Measurements from ENCODE around the gene SSX4. TPM values are rescaled to one million over a fixed set of nuclear protein-coding genes. Genes with fewer than 3 reads are reported as not detected.

SSX4 gene
- total and polyA plus RNA-seq, 2 experiments from 2014 or later = not detected

Small RNA genes lying within 50 kb of the gene (small RNA-seq; reads per million reads assigned to genes)
- gene AL606490.4 (ENCODE audit: low read depth, low replicate concordance) (not detected), gene AL606490.7 (ENCODE audit: low read depth, low replicate concordance) (not detected), gene AL606490.9 (ENCODE audit: low read depth, low replicate concordance) (not detected)

Other genes starting within 250 kb of the SSX4 start
- not detected in 2 replicates for gene SSX5, start 186.7 kb upstream of the SSX4 start, total RNA-seq (2014; rRNA removed; shearing (Covaris generic))
- not detected in 2 replicates for gene SSX5, start 186.7 kb upstream of the SSX4 start, polyA plus RNA-seq (2016; fragmentation: Nextera tagmentation; extraction: Ambion mirVana)
- gene SSX1, start 128.1 kb upstream of the SSX4 start, total RNA-seq (2014; rRNA removed; shearing (Covaris generic)) = not detected in 2 replicates
- gene SSX1, start 128.1 kb upstream of the SSX4 start, polyA plus RNA-seq (2016; fragmentation: Nextera tagmentation; extraction: Ambion mirVana) = not detected in 2 replicates
- gene SSX3, start 26.8 kb upstream of the SSX4 start, total RNA-seq (2014; rRNA removed; shearing (Covaris generic)) = not detected in 2 replicates
- not detected in 2 replicates for gene SSX3, start 26.8 kb upstream of the SSX4 start, polyA plus RNA-seq (2016; fragmentation: Nextera tagmentation; extraction: Ambion mirVana)
- gene SSX4B, start 28.4 kb downstream of the SSX4 start, total RNA-seq (2014; rRNA removed; shearing (Covaris generic)) = not detected in 2 replicates
- not detected in 2 replicates for gene SSX4B, start 28.4 kb downstream of the SSX4 start, polyA plus RNA-seq (2016; fragmentation: Nextera tagmentation; extraction: Ambion mirVana)
- 34.5 and 35.3 TPM in 2 replicates for gene SLC38A5, start 86.7 kb downstream of the SSX4 start, total RNA-seq (2014; rRNA removed; shearing (Covaris generic))
- 31.5 and 32.4 TPM in 2 replicates for gene SLC38A5, start 86.7 kb downstream of the SSX4 start, polyA plus RNA-seq (2016; fragmentation: Nextera tagmentation; extraction: Ambion mirVana)
- gene FTSJ1, start 92.7 kb downstream of the SSX4 start, total RNA-seq (2014; rRNA removed; shearing (Covaris generic)) = 95.2 and 152 TPM in 2 replicates
- gene FTSJ1, start 92.7 kb downstream of the SSX4 start, polyA plus RNA-seq (2016; fragmentation: Nextera tagmentation; extraction: Ambion mirVana) = 64.9 and 70.6 TPM in 2 replicates
- 15.4 and 32.2 TPM in 2 replicates for gene PORCN, start 125.5 kb downstream of the SSX4 start, total RNA-seq (2014; rRNA removed; shearing (Covaris generic))
- gene PORCN, start 125.5 kb downstream of the SSX4 start, polyA plus RNA-seq (2016; fragmentation: Nextera tagmentation; extraction: Ambion mirVana) = 20.3 and 22.9 TPM in 2 replicates
- gene EBP, start 138.3 kb downstream of the SSX4 start, total RNA-seq (2014; rRNA removed; shearing (Covaris generic)) = 17.0 and 21.1 TPM in 2 replicates
- gene EBP, start 138.3 kb downstream of the SSX4 start, polyA plus RNA-seq (2016; fragmentation: Nextera tagmentation; extraction: Ambion mirVana) = 45.0 and 48.3 TPM in 2 replicates
- gene TBC1D25, start 156.2 kb downstream of the SSX4 start, total RNA-seq (2014; rRNA removed; shearing (Covaris generic)) = 7.9 and 8.2 TPM in 2 replicates
- 8.5 and 8.6 TPM in 2 replicates for gene TBC1D25, start 156.2 kb downstream of the SSX4 start, polyA plus RNA-seq (2016; fragmentation: Nextera tagmentation; extraction: Ambion mirVana)
- 188 and 210 TPM in 2 replicates for gene RBM3, start 190.9 kb downstream of the SSX4 start, total RNA-seq (2014; rRNA removed; shearing (Covaris generic))
- gene RBM3, start 190.9 kb downstream of the SSX4 start, polyA plus RNA-seq (2016; fragmentation: Nextera tagmentation; extraction: Ambion mirVana) = 143 and 150 TPM in 2 replicates
- gene WDR13, start 214.0 kb downstream of the SSX4 start, total RNA-seq (2014; rRNA removed; shearing (Covaris generic)) = 120 and 149 TPM in 2 replicates
- gene WDR13, start 214.0 kb downstream of the SSX4 start, polyA plus RNA-seq (2016; fragmentation: Nextera tagmentation; extraction: Ambion mirVana) = 89.7 and 92.4 TPM in 2 replicates

All from GM23248 (cell line).